Measurements from ENCODE around the gene PTPRK. TPM values are rescaled to one million over a fixed set of nuclear protein-coding genes. Genes with fewer than 3 reads are reported as not detected.

The PTPRK gene
- total RNA-seq, 1 experiment from 2014 or later, result 265 TPM

DNA sequence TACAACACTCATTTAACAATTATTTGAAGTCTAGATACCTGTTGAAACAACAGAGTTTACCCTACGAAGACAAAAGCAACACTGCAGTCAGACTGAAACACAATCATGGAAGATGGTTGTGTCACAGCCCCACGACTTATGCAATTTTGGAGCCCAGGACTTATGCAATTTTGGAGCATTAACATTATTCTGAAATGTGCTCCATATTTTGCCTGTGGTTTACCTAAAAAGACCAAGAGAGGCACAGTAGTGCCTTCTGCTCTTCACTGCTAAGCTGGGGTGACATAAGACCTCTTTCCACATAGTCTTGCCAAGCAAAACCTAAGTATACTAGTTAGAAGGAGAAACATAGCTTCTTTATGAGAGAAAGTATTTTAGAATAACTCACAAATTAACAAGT lies 216.5 kb downstream of the PTPRK start:
- H3K4me3 Mint-ChIP-seq (ENCODE audit: low read depth, unreplicated experiment), result no peak overlapping the region
- TF ChIP-seq, protein P1, sequence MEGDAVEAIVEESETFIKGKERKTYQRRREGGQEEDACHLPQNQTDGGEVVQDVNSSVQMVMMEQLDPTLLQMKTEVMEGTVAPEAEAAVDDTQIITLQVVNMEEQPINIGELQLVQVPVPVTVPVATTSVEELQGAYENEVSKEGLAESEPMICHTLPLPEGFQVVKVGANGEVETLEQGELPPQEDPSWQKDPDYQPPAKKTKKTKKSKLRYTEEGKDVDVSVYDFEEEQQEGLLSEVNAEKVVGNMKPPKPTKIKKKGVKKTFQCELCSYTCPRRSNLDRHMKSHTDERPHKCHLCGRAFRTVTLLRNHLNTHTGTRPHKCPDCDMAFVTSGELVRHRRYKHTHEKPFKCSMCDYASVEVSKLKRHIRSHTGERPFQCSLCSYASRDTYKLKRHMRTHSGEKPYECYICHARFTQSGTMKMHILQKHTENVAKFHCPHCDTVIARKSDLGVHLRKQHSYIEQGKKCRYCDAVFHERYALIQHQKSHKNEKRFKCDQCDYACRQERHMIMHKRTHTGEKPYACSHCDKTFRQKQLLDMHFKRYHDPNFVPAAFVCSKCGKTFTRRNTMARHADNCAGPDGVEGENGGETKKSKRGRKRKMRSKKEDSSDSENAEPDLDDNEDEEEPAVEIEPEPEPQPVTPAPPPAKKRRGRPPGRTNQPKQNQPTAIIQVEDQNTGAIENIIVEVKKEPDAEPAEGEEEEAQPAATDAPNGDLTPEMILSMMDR (IDR thresholded peaks at IDR 0.05; ENCODE audit: unreplicated experiment), result no peak
- no peak overlapping the region for H3K27ac Mint-ChIP-seq (ENCODE audit: unreplicated experiment)
- intact Hi-C loops (cut with micrococcal nuclease; ENCODE audit: unreplicated experiment), result no loop called here
- no peaks in the 10 kb centered on the region for H3K9me3 Mint-ChIP-seq (ENCODE audit: low read depth, unreplicated experiment)
- CTCF ChIA-PET, result no interaction called here
- DNase-seq, result no peak
- peaks cover 8% of the 10 kb centered on the region for H3K36me3 Mint-ChIP-seq (ENCODE audit: insufficient read depth, unreplicated experiment)
- H3K4me1 Mint-ChIP-seq (ENCODE audit: low read depth, unreplicated experiment), result peaks cover 48% of the 10 kb centered on the region
- H3K27me3 Mint-ChIP-seq (ENCODE audit: unreplicated experiment), result no peaks in the 10 kb centered on the region
- no TSS peak for BruUV-seq (replicated peaks)

DNA sequence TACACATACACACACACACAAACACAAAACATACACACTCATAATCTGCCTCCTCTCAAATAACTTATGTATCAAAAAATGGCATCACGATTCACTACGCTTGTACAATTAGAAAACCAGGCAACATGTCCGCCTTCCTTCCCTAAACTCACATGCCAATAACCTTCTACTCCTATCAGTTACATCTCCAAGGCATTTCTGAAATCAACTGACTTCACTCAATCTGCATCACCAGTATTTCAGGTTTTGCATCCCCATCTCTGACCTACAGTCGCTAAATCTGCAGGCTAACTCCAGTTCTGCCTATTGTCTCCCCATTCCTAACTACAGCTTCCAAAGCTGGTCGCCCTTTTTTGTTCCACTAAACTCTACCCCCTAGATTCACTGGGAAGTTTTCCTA lies 217.5 kb downstream of the PTPRK start:
- Mint-ChIP-seq H3K27ac (ENCODE audit: unreplicated experiment) (peak overlapping the region; percentile 69), H3K4me3 (ENCODE audit: low read depth, unreplicated experiment) (peak overlapping the region; percentile 7), H3K27me3 (ENCODE audit: unreplicated experiment) (no peaks in the 10 kb centered on the region), H3K9me3 (ENCODE audit: low read depth, unreplicated experiment) (no peaks in the 10 kb centered on the region), H3K4me1 (ENCODE audit: low read depth, unreplicated experiment) (peaks cover 41% of the 10 kb centered on the region), H3K36me3 (ENCODE audit: insufficient read depth, unreplicated experiment) (peaks cover 8% of the 10 kb centered on the region)
- DNase-seq, result no peak
- intact Hi-C loops (cut with micrococcal nuclease; ENCODE audit: unreplicated experiment), result no loop called here
- CTCF ChIA-PET, result no interaction called here
- BruUV-seq (replicated peaks), result no TSS peak
- TF ChIP-seq, protein P1 (IDR thresholded peaks at IDR 0.05; ENCODE audit: unreplicated experiment), result no peak

DNA sequence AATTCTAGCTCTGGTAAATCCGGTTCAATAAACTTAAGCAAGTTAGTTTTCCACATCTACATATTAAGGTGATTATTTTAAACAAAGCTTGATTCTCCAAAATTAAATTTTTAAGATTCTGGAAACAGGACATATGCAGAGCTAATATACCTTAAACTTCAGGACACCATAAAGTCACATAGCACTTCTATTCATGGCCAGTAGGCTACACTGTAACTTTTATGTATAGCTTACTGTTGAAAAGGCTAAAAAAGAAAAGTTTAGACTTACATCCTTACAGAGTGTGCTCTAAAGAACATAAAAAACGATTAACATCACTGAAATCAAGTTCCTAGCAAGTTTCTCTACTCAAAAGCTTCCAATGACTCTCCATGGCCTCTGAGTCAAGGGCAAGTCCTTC lies 224.7 kb downstream of the PTPRK start:
- CTCF ChIA-PET, result no interaction called here
- TF ChIP-seq, protein P1 (IDR thresholded peaks at IDR 0.05; ENCODE audit: unreplicated experiment), result no peak
- Mint-ChIP-seq H3K27ac (ENCODE audit: unreplicated experiment) (no peak overlapping the region), H3K9me3 (ENCODE audit: low read depth, unreplicated experiment) (peaks cover 6% of the 10 kb centered on the region), H3K27me3 (ENCODE audit: unreplicated experiment) (no peaks in the 10 kb centered on the region), H3K4me1 (ENCODE audit: low read depth, unreplicated experiment) (peaks cover 8% of the 10 kb centered on the region), H3K36me3 (ENCODE audit: insufficient read depth, unreplicated experiment) (no peaks in the 10 kb centered on the region), H3K4me3 (ENCODE audit: low read depth, unreplicated experiment) (no peak overlapping the region)
- BruUV-seq (replicated peaks), result no TSS peak
- DNase-seq, result no peak
- intact Hi-C loops (cut with micrococcal nuclease; ENCODE audit: unreplicated experiment), result no loop called here

- H3K36me3 Mint-ChIP-seq (ENCODE audit: insufficient read depth, unreplicated experiment), result peaks cover 7% of the 10 kb centered on the region
- BruUV-seq (replicated peaks), result no TSS peak
- CTCF ChIA-PET, result no interaction called here
- H3K4me3 Mint-ChIP-seq (ENCODE audit: low read depth, unreplicated experiment), result no peak overlapping the region
- DNase-seq, result no peak
- no peak overlapping the region for H3K27ac Mint-ChIP-seq (ENCODE audit: unreplicated experiment)
- no peaks in the 10 kb centered on the region for H3K9me3 Mint-ChIP-seq (ENCODE audit: low read depth, unreplicated experiment)
- H3K4me1 Mint-ChIP-seq (ENCODE audit: low read depth, unreplicated experiment), result peaks cover 7% of the 10 kb centered on the region
- intact Hi-C loops (cut with micrococcal nuclease; ENCODE audit: unreplicated experiment), result no loop called here
- TF ChIP-seq, protein P1 (IDR thresholded peaks at IDR 0.05; ENCODE audit: unreplicated experiment), result no peak
- no peaks in the 10 kb centered on the region for H3K27me3 Mint-ChIP-seq (ENCODE audit: unreplicated experiment)
Observed at GRCh38 chr6:128290221-128290620, 230.2 kb downstream of the PTPRK start.
